Panc1 (cell line): ENCODE results near the gene RBM19. TPM values are rescaled to one million over a fixed set of nuclear protein-coding genes. Genes with fewer than 3 reads are reported as not detected.

Experiments
- ATAC-seq: fragments of 200-7000 bp; cut with Tn5 transposase; 2 replicates; pipeline ENCODE4 v1.9.1; 2020; ENCODE audit warnings: mild to moderate bottlenecking, moderate library complexity
- BruUV-seq: library from RNA; stranded (reverse); fragments of 400-500 nt; replicated peaks from 2 replicates; lab custom pipeline; 2021; lab: Mats Ljungman, UMichigan
- CTCF ChIA-PET: fragments of 300-600 bp; sonication (Branson Sonifier 250); formaldehyde crosslinking; loops from one replicate; lab custom pipeline; 2022; ENCODE audit warnings: antibody characterized with exemption; lab: Charles Lee
- POLR2A ChIA-PET: fragments of 300-600 bp; sonication (Branson Sonifier 250); formaldehyde crosslinking; loops from one replicate; lab custom pipeline; 2022; ENCODE audit warnings: antibody characterized with exemption; lab: Charles Lee
- DNase-seq: peaks from one replicate; pipeline ENCODE4 v3.0.0-alpha.2; 2010; ENCODE audit warnings: low read depth, low spot score
- H3K27ac ChIP-seq: 2 replicates; pipeline ENCODE4 v1.5.1; 2011; ENCODE audit warnings: mild to moderate bottlenecking, low read length, inconsistent platforms
- H3K27me3 ChIP-seq: fragments of 200-500 bp; sonication (Bioruptor generic); 2 replicates; pipeline ENCODE4 v1.6.0; 2014; ENCODE audit warnings: low read length, inconsistent platforms; ENCODE audit not compliant: control insufficient read depth, insufficient read depth
- H3K36me3 ChIP-seq: fragments of 200-500 bp; sonication (Bioruptor generic); 2 replicates; pipeline ENCODE4 v1.5.1; 2014; ENCODE audit warnings: inconsistent platforms, mild to moderate bottlenecking, low read length, moderate library complexity; ENCODE audit not compliant: control insufficient read depth, insufficient read depth
- H3K4me1 ChIP-seq: 2 replicates; pipeline ENCODE4 v1.5.1; 2011; ENCODE audit warnings: inconsistent platforms, mild to moderate bottlenecking, low read length, moderate library complexity; ENCODE audit not compliant: control insufficient read depth, insufficient read depth
- H3K4me3 ChIP-seq, 2 experiments: 2 replicates each; pipeline ENCODE4 v1.5.1; 2011 to 2012; ENCODE audit warnings: low read depth in 2 of 2, low read length in 2 of 2, mild to moderate bottlenecking in 2 of 2, inconsistent platforms in 1 of 2, moderate library complexity in 1 of 2
- H3K9me3 ChIP-seq: fragments of 200-500 bp; sonication (Bioruptor generic); 2 replicates; pipeline ENCODE4 v1.5.1; 2014; ENCODE audit warnings: low read depth, mild to moderate bottlenecking, inconsistent platforms, low read length, moderate library complexity; ENCODE audit not compliant: control insufficient read depth, insufficient read depth
- POLR2AphosphoS5 ChIP-seq: IDR thresholded peaks from 2 replicates; pipeline ENCODE4 v1.6.1; 2012; ENCODE audit warnings: mild to moderate bottlenecking, low read depth, low read length, moderate library complexity
- SIN3A ChIP-seq: IDR thresholded peaks from 2 replicates; pipeline ENCODE4 v1.6.1; 2012; ENCODE audit warnings: low read depth, mild to moderate bottlenecking, low read length, moderate library complexity, borderline replicate concordance; ENCODE audit not compliant: insufficient read depth
- TCF7L2 ChIP-seq: IDR thresholded peaks from 2 replicates; pipeline ENCODE4 v1.6.1; 2011; ENCODE audit warnings: mild to moderate bottlenecking, low read depth, low read length, inconsistent platforms
- in situ Hi-C: cut with HindIII; loops from 2 replicates; pipeline ENCODE4 v1.10.0; 2016; ENCODE audit warnings: low sequenced_read_pairs, low pct_unique_long_range_greater_than_20kb
- intact Hi-C: fragments of 100-400 bp; cut with micrococcal nuclease; formaldehyde crosslinking; loops from one replicate; pipeline ENCODE4 v1.10.0; 2022; ENCODE audit not compliant: unreplicated experiment
- total RNA-seq: library from RNA; stranded (reverse); gene quantifications from one replicate; pipeline ENCODE4 v1.2.1, GENCODE V29; 2021; ENCODE audit not compliant: unreplicated experiment
- TF ChIP-seq, protein P1 (sequence below), 2 experiments: IDR thresholded peaks; 2 replicates each; pipeline ENCODE4 v1.6.1; 2011 to 2012; ENCODE audit warnings: low read depth in 2 of 2, control low read depth in 1 of 2, low read length in 1 of 2, mild to moderate bottlenecking in 1 of 2, moderate library complexity in 1 of 2; ENCODE audit not compliant: insufficient read depth in 1 of 2
- TF ChIP-seq, protein P2 (sequence below): fragments of 450-650 bp; IDR thresholded peaks from 2 replicates; pipeline ENCODE4 v1.5.1; 2017; ENCODE audit warnings: mild to moderate bottlenecking

Gene RBM19
- total RNA-seq, 1 experiment from 2014 or later: 44.8 TPM

DNA sequence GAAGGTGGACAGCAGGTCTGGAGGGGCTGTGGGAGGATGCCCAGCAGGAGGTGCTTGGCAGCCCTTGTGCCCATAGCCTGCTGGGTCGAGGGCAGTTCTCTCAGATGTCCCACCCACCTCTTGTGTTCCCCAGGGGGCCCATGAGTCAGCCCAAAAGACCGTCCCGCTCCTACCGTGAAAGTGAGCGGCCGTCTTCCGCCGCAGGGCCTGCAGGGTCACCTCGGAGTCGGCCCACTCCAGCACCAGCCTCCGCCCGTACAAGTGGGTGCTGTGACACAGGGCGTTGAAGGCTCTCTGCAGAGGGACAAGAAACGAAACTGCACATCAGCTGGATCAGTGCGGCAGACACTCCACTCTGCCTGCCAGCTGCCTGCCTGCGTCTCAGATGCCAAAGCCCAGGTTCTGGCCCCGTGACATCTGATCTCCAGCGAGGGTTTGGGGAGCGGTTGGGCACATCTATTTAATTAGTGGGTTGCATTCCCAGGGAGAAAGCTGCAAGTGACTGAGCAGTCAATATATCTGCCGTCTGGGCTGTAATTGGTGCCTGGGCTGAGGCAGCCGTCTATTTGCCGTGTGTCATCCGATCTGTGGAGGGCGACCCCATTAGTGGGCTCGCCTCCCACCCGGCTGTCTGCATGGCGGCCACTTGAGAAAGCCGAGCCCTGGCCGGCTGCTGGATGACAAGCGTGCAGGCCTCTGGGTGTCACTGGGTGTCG, 121.5 kb downstream of the RBM19 start:
- in situ Hi-C loops: no loop called here
- BruUV-seq: no TSS peak
- ATAC-seq (no peak), DNase-seq (no peak)
- H3K36me3 ChIP-seq: no peaks in the 10 kb centered on the region
- H3K27ac ChIP-seq: no peak overlapping the region
- no peaks in the 10 kb centered on the region for H3K27me3 ChIP-seq
- H3K9me3 ChIP-seq: no peaks in the 10 kb centered on the region
- H3K4me1 ChIP-seq: no peaks in the 10 kb centered on the region
- CTCF ChIA-PET: no interaction called here
- H3K4me3 ChIP-seq: no peak overlapping the region
- POLR2A ChIA-PET: no interaction called here
- TF ChIP-seq POLR2AphosphoS5 (no peak), SIN3A (no peak), TCF7L2 (no peak)
- TF ChIP-seq, protein P1, sequence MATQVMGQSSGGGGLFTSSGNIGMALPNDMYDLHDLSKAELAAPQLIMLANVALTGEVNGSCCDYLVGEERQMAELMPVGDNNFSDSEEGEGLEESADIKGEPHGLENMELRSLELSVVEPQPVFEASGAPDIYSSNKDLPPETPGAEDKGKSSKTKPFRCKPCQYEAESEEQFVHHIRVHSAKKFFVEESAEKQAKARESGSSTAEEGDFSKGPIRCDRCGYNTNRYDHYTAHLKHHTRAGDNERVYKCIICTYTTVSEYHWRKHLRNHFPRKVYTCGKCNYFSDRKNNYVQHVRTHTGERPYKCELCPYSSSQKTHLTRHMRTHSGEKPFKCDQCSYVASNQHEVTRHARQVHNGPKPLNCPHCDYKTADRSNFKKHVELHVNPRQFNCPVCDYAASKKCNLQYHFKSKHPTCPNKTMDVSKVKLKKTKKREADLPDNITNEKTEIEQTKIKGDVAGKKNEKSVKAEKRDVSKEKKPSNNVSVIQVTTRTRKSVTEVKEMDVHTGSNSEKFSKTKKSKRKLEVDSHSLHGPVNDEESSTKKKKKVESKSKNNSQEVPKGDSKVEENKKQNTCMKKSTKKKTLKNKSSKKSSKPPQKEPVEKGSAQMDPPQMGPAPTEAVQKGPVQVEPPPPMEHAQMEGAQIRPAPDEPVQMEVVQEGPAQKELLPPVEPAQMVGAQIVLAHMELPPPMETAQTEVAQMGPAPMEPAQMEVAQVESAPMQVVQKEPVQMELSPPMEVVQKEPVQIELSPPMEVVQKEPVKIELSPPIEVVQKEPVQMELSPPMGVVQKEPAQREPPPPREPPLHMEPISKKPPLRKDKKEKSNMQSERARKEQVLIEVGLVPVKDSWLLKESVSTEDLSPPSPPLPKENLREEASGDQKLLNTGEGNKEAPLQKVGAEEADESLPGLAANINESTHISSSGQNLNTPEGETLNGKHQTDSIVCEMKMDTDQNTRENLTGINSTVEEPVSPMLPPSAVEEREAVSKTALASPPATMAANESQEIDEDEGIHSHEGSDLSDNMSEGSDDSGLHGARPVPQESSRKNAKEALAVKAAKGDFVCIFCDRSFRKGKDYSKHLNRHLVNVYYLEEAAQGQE (IDR thresholded peaks at IDR 0.05; ENCODE audit: insufficient read depth in 1 of 2, low read depth in 2 of 2, low read length in 1 of 2): no peak
- TF ChIP-seq, protein P2, sequence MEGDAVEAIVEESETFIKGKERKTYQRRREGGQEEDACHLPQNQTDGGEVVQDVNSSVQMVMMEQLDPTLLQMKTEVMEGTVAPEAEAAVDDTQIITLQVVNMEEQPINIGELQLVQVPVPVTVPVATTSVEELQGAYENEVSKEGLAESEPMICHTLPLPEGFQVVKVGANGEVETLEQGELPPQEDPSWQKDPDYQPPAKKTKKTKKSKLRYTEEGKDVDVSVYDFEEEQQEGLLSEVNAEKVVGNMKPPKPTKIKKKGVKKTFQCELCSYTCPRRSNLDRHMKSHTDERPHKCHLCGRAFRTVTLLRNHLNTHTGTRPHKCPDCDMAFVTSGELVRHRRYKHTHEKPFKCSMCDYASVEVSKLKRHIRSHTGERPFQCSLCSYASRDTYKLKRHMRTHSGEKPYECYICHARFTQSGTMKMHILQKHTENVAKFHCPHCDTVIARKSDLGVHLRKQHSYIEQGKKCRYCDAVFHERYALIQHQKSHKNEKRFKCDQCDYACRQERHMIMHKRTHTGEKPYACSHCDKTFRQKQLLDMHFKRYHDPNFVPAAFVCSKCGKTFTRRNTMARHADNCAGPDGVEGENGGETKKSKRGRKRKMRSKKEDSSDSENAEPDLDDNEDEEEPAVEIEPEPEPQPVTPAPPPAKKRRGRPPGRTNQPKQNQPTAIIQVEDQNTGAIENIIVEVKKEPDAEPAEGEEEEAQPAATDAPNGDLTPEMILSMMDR: no peak
- intact Hi-C loops: no loop called here

DNA sequence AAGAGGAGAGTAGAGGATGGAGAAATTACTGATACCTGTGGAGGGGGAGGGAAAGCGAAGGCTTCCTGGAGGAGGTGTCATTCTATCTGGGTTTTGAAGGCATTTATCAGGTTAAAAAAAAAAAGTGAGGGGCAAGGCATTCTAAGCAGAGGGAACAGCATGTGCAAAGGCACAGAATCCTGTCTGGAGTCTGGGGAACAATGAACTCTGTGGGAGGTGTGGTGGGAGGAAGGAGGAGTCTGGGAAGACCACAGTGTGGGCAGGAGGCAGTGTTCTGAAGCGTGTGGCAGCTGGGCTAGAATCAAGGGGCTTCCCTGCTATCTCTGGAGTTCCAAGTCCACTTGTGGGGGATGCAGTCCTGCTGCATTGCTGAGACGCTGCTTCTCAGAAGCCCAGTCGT, 123.4 kb downstream of the RBM19 start:
- Histone ChIP-seq H3K4me1 (no peaks in the 10 kb centered on the region), H3K36me3 (no peaks in the 10 kb centered on the region), H3K9me3 (no peaks in the 10 kb centered on the region), H3K27me3 (no peaks in the 10 kb centered on the region), H3K4me3 (no peak overlapping the region), H3K27ac (no peak overlapping the region)
- ChIA-PET POLR2A (no interaction called here), CTCF (no interaction called here)
- intact Hi-C loops (no loop called here), in situ Hi-C loops (no loop called here)
- DNase-seq: no peak
- TF ChIP-seq POLR2AphosphoS5: no peak
- TF ChIP-seq, protein P1 (IDR thresholded peaks at IDR 0.05; ENCODE audit: insufficient read depth in 1 of 2, low read depth in 2 of 2, low read length in 1 of 2): no peak
- TF ChIP-seq, protein P2: no peak
- TF ChIP-seq TCF7L2: no peak
- TF ChIP-seq SIN3A: no peak
- BruUV-seq: no TSS peak
- no peak for ATAC-seq
